Upper lobe of left lung (tissue), 6 donors: ENCODE measurements around the gene SHROOM2. TPM values are rescaled to one million over a fixed set of nuclear protein-coding genes. Genes with fewer than 3 reads are reported as not detected.

Source experiments
- ATAC-seq, 2 donors: fragments of 200-7000 bp; cut with Tn5 transposase; one replicate each; pipeline ENCODE4 v1.9.1; 2022; ENCODE audit warnings: mild to moderate bottlenecking in 2 of 2, moderate library complexity in 2 of 2; ENCODE audit not compliant: low FRiP score in 2 of 2
- DNase-seq, 2 donors: peaks; one replicate each; pipeline ENCODE4 v3.0.0-alpha.2; 2019 to 2020
- H3K27ac ChIP-seq, 4 donors: fragments of 200-600 bp; sonication (generic); one replicate each; pipeline ENCODE4 v1.5.1; 2016 to 2019
- H3K27me3 ChIP-seq, 4 donors: fragments of 200-600 bp; sonication (generic); one replicate each; pipeline ENCODE4 v1.5.1; 2017 to 2019
- H3K36me3 ChIP-seq, 4 donors: fragments of 200-600 bp; sonication (generic); one replicate each; pipeline ENCODE4 v1.5.1; 2016 to 2019
- H3K4me1 ChIP-seq, 4 donors: fragments of 200-600 bp; sonication (generic); one replicate each; pipeline ENCODE4 v1.5.1; 2018 to 2019
- H3K4me3 ChIP-seq, 4 donors: fragments of 200-600 bp; sonication (generic); one replicate each; pipeline ENCODE4 v1.5.1; 2017 to 2019; ENCODE audit warnings: mild to moderate bottlenecking in 2 of 4, moderate library complexity in 1 of 4
- H3K9me3 ChIP-seq, 4 donors: fragments of 200-600 bp; sonication (generic); one replicate each; pipeline ENCODE4 v1.5.1; 2018 to 2019
- CTCF ChIP-seq, 6 experiments: fragments of 450-650 bp in 4 of 6; fragments of 200-600 bp in 2 of 6; sonication (generic) in 2 of 6; IDR thresholded peaks; one replicate each; pipeline ENCODE4 v1.5.1; 2016 to 2019; ENCODE audit warnings: antibody characterized with exemption in 6 of 6
- EP300 ChIP-seq, 4 donors: sonication (generic); formaldehyde crosslinking; IDR thresholded peaks; one replicate each; pipeline ENCODE4 v1.5.1; 2017; ENCODE audit warnings: antibody characterized with exemption in 4 of 4, control low read depth in 2 of 4
- POLR2A ChIP-seq, 4 donors: fragments of 450-650 bp; IDR thresholded peaks; one replicate each; pipeline ENCODE4 v1.5.1; 2016 to 2017; ENCODE audit warnings: antibody characterized with exemption in 4 of 4, mild to moderate bottlenecking in 2 of 4
- POLR2AphosphoS5 ChIP-seq, 2 donors: sonication (generic); formaldehyde crosslinking; IDR thresholded peaks; one replicate each; pipeline ENCODE4 v1.5.1; 2017; ENCODE audit warnings: antibody characterized with exemption in 2 of 2
- WGBS, 2 donors: methylation state at CpG; one replicate each; pipeline ENCODE4 v1.1.5; 2017 to 2018; 5-methylcytosine and 5-hydroxymethylcytosine counted together
- total RNA-seq, 6 donors: library from RNA; depleted of rRNA in 4 of 6; stranded (reverse); fragments of >200 nt in 4 of 6; gene quantifications; one replicate each; pipeline versions ENCODE4 v1.1.0 to v1.2.1, GENCODE V29; 2016 to 2021
- donor health status: DM: no; HTN: no; CAD: no; lungs with moderate emphysema.
- donor health status: DM: no; HTN: yes; CAD: no; lungs with severe emphysema.

The SHROOM2 gene
- total RNA-seq, 6 donors from 2014 or later = 6.6 to 22.9 (median 11.5) TPM

DNA sequence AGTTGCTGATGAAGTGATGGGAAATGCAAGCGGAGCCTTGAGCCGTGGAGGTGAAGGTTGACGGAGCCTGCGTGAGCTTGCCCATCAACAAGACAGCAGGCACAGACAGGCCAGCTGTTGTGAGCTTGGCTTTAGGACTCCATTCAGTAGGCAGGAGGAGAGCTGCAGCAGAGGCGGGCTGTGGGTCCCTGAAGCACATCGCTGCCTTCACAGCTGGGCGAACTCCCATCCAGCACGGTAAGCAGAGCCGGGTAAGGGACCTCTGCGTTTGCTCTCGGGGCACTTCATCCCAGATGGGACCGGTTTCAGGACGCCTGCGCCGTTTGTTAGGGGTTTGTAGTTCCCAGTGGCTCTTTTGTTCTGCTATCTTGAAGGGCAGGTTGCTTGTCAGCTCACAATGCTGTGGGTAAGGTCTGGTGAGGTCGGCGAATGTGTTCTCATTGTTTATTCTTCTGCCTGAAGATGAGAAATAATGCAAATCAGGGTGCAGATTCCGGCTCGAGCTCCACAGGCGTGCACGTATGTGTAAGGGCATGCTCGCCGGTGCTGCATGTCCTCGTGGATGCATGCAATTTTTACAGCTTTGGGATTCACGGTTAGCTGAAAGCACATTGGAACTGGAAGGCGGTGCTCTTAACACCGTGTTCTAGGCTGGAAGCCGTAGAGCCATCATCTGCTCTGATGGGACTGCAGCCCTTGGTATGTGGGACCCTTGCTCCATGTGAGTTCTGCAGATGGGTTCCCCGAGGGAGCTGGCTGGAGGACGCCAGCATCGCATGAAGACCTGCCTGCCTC lies 126.3 kb downstream of the SHROOM2 start:
- H3K27me3 ChIP-seq = no peaks in the 10 kb centered on the region
- no peak for DNase-seq
- ATAC-seq = no peak
- TF ChIP-seq POLR2A (IDR thresholded peaks at IDR 0.05) (no peak), EP300 (IDR thresholded peaks at IDR 0.05) (no peak), POLR2AphosphoS5 (IDR thresholded peaks at IDR 0.05) (no peak), CTCF (IDR thresholded peaks at IDR 0.05) (no peak)
- H3K4me1 ChIP-seq = peaks cover 0 to 2% (median 0%) of the 10 kb centered on the region in 4 donors
- no peak overlapping the region for H3K4me3 ChIP-seq
- H3K36me3 ChIP-seq = no peaks in the 10 kb centered on the region
- no peaks in the 10 kb centered on the region for H3K9me3 ChIP-seq
- WGBS, 2 donors = 55 to 74% methylated on average over 13 to 31 of the region's 31 CpGs
- H3K27ac ChIP-seq = no peak overlapping the region

DNA sequence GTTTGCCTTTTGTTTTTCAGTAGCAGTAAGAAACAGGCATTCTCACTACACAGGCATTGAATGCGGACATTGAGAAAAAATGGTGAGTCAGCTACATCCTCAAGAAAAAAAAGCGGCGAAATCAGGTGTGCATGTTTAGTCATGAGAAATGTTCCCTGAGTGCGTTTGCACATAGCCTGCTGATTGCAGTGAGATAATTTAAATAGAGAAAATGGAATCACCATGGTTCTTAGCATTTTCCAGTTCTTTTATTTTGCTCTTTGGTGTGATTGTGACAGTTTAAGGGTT lies 126.9 kb downstream of the SHROOM2 start:
- WGBS, 2 donors = 83 to 84% methylated on average over 4 of the region's 4 CpGs
- no peak overlapping the region for H3K4me3 ChIP-seq
- H3K9me3 ChIP-seq = no peaks in the 10 kb centered on the region
- TF ChIP-seq POLR2A (IDR thresholded peaks at IDR 0.05) (no peak), CTCF (IDR thresholded peaks at IDR 0.05) (no peak), EP300 (IDR thresholded peaks at IDR 0.05) (no peak), POLR2AphosphoS5 (IDR thresholded peaks at IDR 0.05) (no peak)
- H3K27ac ChIP-seq = no peak overlapping the region
- H3K27me3 ChIP-seq = no peaks in the 10 kb centered on the region
- ATAC-seq = no peak
- H3K4me1 ChIP-seq = peaks cover 0 to 2% (median 0%) of the 10 kb centered on the region in 4 donors
- H3K36me3 ChIP-seq = no peaks in the 10 kb centered on the region
- DNase-seq = no peak

GRCh38 chrX:9917861-9918260 lies 131.6 kb downstream of the SHROOM2 start:
- H3K36me3 ChIP-seq = no peaks in the 10 kb centered on the region
- 83 to 91% methylated on average over 3 to 5 of the region's 5 CpGs for WGBS, 2 donors
- no peak for TF ChIP-seq CTCF (IDR thresholded peaks at IDR 0.05)
- TF ChIP-seq EP300 (IDR thresholded peaks at IDR 0.05) = no peak
- TF ChIP-seq POLR2A (IDR thresholded peaks at IDR 0.05) = no peak
- no peak for TF ChIP-seq POLR2AphosphoS5 (IDR thresholded peaks at IDR 0.05)

DNA sequence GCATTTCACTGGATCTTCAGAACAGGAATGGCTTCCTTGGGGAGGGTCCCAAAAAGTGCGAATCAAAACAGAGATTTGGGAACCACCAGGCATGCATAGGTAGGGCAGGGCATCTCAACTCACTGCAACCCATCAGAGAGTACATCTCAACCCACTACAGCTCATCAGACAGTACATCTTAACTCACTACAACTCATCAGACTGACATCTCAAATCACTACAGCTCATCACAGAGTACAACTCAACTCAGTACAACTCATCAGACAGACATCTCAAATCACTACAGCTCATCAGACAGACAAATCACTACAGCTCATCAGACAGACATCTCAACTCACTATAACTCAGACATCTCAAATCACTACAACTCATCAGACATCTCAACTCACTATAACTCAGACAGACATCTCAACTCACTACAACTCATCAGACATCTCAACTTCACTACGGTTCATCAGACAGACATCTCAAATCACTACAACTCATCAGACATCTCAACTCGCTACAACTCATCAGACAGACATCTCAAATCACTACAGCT lies 133.5 kb downstream of the SHROOM2 start:
- Histone ChIP-seq H3K4me1 (no peaks in the 10 kb centered on the region), H3K4me3 (no peak overlapping the region), H3K27me3 (no peaks in the 10 kb centered on the region), H3K27ac (no peak overlapping the region), H3K36me3 (no peaks in the 10 kb centered on the region), H3K9me3 (no peaks in the 10 kb centered on the region)
- no peak for TF ChIP-seq EP300 (IDR thresholded peaks at IDR 0.05)
- no peak for TF ChIP-seq CTCF (IDR thresholded peaks at IDR 0.05)
- no peak for TF ChIP-seq POLR2A (IDR thresholded peaks at IDR 0.05)
- TF ChIP-seq POLR2AphosphoS5 (IDR thresholded peaks at IDR 0.05) = no peak
- no peak for DNase-seq
- ATAC-seq = no peak
- WGBS, 2 donors = 58 to 79% methylated on average over 3 of the region's 3 CpGs

More at GRCh38 chrX:9917861-9918260, 131.6 kb downstream of the SHROOM2 start:
- no peak for DNase-seq
- ATAC-seq = no peak
- H3K4me3 ChIP-seq = no peak overlapping the region
- H3K27ac ChIP-seq = no peak overlapping the region
- H3K27me3 ChIP-seq = no peaks in the 10 kb centered on the region
- H3K4me1 ChIP-seq = no peaks in the 10 kb centered on the region
- no peaks in the 10 kb centered on the region for H3K9me3 ChIP-seq

DNA sequence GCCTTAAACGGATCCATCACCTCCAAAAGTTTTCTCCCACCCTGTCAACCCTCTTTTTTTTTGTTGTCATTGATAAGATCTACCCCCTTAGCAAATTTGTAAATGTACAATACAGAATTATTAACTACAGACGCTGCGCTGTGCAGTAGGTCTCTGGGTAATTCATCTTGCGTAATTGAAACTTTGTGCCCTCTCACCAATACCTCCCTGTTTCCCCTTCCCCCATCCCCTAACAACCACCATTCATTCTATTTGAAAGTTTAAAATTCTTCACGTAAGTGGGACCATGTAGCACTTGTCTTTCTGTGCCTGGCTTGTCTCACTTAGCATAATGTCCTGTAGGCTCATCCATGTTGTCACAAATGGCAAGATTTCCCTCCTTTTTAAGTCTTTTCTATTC lies 135.2 kb downstream of the SHROOM2 start:
- Histone ChIP-seq H3K27ac (no peak overlapping the region), H3K9me3 (no peaks in the 10 kb centered on the region), H3K4me1 (no peaks in the 10 kb centered on the region), H3K36me3 (no peaks in the 10 kb centered on the region), H3K27me3 (no peaks in the 10 kb centered on the region), H3K4me3 (no peak overlapping the region)
- ATAC-seq (no peak), DNase-seq (no peak)
- TF ChIP-seq EP300 (IDR thresholded peaks at IDR 0.05) = no peak
- TF ChIP-seq POLR2A (IDR thresholded peaks at IDR 0.05) = no peak
- TF ChIP-seq POLR2AphosphoS5 (IDR thresholded peaks at IDR 0.05) = no peak
- TF ChIP-seq CTCF (IDR thresholded peaks at IDR 0.05) = no peak
- 88 to 93% methylated on average over 5 of the region's 5 CpGs for WGBS, 2 donors
